Measurements from ENCODE around the gene TOLLIP.

- TF ChIP-seq CTCF (conservative IDR thresholded peaks at IDR 0.05) (peak; percentile 75), EZH2 (IDR thresholded peaks at IDR 0.05; ENCODE audit: low read depth) (no peak)
These were observed 6.2 kb downstream of the TOLLIP start for GRCh38 chr11:1303126-1303821.
